Measurements from ENCODE around the gene ALAS2. TPM values are rescaled to one million over a fixed set of nuclear protein-coding genes. Genes with fewer than 3 reads are reported as not detected.

Gene ALAS2
- total RNA-seq, 1 donor from 2014 or later, result 5.6 TPM

Other genes with a start within 250 kb of the ALAS2 start
- gene ITIH6, start 232.7 kb downstream of the ALAS2 start, total RNA-seq, result not detected
- 116 TPM for gene MAGED2, start 223.2 kb downstream of the ALAS2 start, total RNA-seq
- 12.3 TPM for gene TRO, start 110.2 kb downstream of the ALAS2 start, total RNA-seq
- not detected for gene PFKFB1, start 36.8 kb downstream of the ALAS2 start, total RNA-seq
- gene APEX2, start 30.6 kb downstream of the ALAS2 start, total RNA-seq, result 14.2 TPM
- not detected for gene PAGE2B, start 44.1 kb upstream of the ALAS2 start, total RNA-seq
- not detected for gene PAGE2, start 58.0 kb upstream of the ALAS2 start, total RNA-seq
- gene PAGE5, start 189.4 kb upstream of the ALAS2 start, total RNA-seq, result not detected
- gene PAGE3, start 233.9 kb upstream of the ALAS2 start, total RNA-seq, result not detected